ENCODE results near the gene HNRNPUL2. TPM values are rescaled to one million over a fixed set of nuclear protein-coding genes. Genes with fewer than 3 reads are reported as not detected.

HNRNPUL2 gene
- total RNA-seq, 1 experiment from 2014 or later, result 43.5 TPM

DNA sequence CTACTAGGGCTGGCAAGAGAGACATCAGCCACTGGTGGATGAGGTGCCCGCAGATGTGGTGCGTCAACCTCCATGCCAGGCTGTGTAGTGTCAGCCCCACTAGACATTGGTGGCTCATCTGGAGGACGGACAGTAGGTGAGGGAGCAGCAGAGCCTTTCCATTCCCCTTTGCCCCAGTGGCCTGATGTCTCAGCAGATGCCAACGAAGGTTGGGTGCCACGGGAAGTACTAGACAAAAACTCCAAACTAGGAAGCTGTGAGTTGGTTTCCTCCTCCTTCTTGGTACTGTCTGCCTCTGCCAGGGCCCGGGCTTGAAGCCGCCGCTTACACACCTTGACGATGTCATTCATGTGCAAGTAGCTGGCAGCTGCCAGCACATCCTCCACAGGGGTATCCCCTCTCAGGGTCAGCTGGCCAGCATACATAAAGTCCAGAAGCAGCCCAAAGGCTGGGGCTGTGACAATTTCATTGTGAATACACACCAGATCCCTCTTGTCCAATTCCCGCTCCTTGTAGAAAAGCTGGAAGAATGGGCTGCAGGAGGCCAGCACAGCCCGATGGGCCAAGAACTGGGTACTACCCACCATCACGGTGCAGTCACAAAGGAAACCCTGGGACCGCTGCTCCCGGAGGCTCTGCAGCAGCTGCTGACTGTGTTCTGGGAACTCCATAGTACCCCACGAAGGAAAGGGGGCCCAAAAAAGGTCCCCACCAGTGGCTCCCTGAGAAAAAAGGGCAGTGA lies 25.9 kb upstream of the HNRNPUL2 start:
- H3K79me2 ChIP-seq (ENCODE audit: insufficient read depth, low read length), result peaks cover 21% of the 10 kb centered on the region; the same call in 1 of the 2 replicates
- H3K79me1 ChIP-seq (ENCODE audit: insufficient read depth, low read depth, low read length, poor library complexity, severe bottlenecking), result peaks cover 12% of the 10 kb centered on the region
- peak overlapping the region; percentile 45 for H3K4me2 ChIP-seq (ENCODE audit: insufficient read depth, insufficient read length, low read length)
- H3K23ac ChIP-seq (ENCODE audit: insufficient read length, low read depth, low read length), result no peak overlapping the region
- no peak overlapping the region for H2BK20ac ChIP-seq (ENCODE audit: low read depth, low read length, poor library complexity, severe bottlenecking)
- no CpG with 5 or more reads among the region's 15 CpGs for WGBS (ENCODE audit: extremely low coverage, insufficient read length, low lambda C conversion rate)
- Mint-ChIP-seq H3K4me3 (peak overlapping the region; percentile 97 to 99), H3K9me3 (no peaks in the 10 kb centered on the region), H3K4me1 (peaks cover 21 to 30% of the 10 kb centered on the region in 2 experiments), H3K36me3 (ENCODE audit: insufficient read depth in 1 of 3, low read depth in 3 of 3) (peaks cover 30 to 44% (median 33%) of the 10 kb centered on the region in 3 experiments), H3K27me3 (ENCODE audit: low read depth) (no peaks in the 10 kb centered on the region), H3K27ac (peak overlapping the region in 2 of 3 experiments; percentile 99; a peak in 4 of 7 replicates)
- no peak overlapping the region for H2BK15ac ChIP-seq (ENCODE audit: low read depth, low read length)
- H4K91ac ChIP-seq (ENCODE audit: insufficient read length, low read depth, low read length), result no peak overlapping the region
- H4K8ac ChIP-seq (replicated peaks; ENCODE audit: insufficient read length, low read depth, low read length), result no peak overlapping the region
- H3K4ac ChIP-seq (ENCODE audit: low read depth, low read length), result no peak overlapping the region
- no peak overlapping the region for H3T11ph ChIP-seq (ENCODE audit: low read length)
- no peaks in the 10 kb centered on the region for H4K20me1 ChIP-seq (ENCODE audit: control insufficient read depth, insufficient read depth, insufficient read length)
- H3K4me1 ChIP-seq (ENCODE audit: insufficient read depth, low read length), result no peaks in the 10 kb centered on the region
- no peak overlapping the region for H3K18ac ChIP-seq (ENCODE audit: insufficient read length, low read depth, low read length)
- H3K27ac ChIP-seq (ENCODE audit: insufficient read length, low read depth, low read length), result no peak overlapping the region
- H4K5ac ChIP-seq (ENCODE audit: insufficient read length, low read depth, low read length), result no peak overlapping the region
- H3K23me2 ChIP-seq (ENCODE audit: insufficient read length, low read depth, low read length, poor library complexity, severe bottlenecking), result peaks cover 3% of the 10 kb centered on the region
- H3K9ac ChIP-seq (ENCODE audit: extremely low read depth, insufficient read length, low read length), result no peak overlapping the region
- no peak for DNase-seq
- H2AFZ ChIP-seq (ENCODE audit: low read length), result no peak overlapping the region
- H2BK120ac ChIP-seq (ENCODE audit: low read depth, low read length, poor library complexity, severe bottlenecking), result no peak overlapping the region
- H3K56ac ChIP-seq (ENCODE audit: insufficient read length, low read depth, low read length), result no peak overlapping the region
- H3K9me3 ChIP-seq (ENCODE audit: control insufficient read depth, low read depth, low read length), result no peaks in the 10 kb centered on the region
- H2AK5ac ChIP-seq (ENCODE audit: insufficient read length, low read length), result no peak overlapping the region
- no peak overlapping the region for H3K14ac ChIP-seq (ENCODE audit: insufficient read depth, low read length)
- H2BK5ac ChIP-seq (ENCODE audit: insufficient read length, low read length), result no peak overlapping the region
- TF ChIP-seq, protein P1, sequence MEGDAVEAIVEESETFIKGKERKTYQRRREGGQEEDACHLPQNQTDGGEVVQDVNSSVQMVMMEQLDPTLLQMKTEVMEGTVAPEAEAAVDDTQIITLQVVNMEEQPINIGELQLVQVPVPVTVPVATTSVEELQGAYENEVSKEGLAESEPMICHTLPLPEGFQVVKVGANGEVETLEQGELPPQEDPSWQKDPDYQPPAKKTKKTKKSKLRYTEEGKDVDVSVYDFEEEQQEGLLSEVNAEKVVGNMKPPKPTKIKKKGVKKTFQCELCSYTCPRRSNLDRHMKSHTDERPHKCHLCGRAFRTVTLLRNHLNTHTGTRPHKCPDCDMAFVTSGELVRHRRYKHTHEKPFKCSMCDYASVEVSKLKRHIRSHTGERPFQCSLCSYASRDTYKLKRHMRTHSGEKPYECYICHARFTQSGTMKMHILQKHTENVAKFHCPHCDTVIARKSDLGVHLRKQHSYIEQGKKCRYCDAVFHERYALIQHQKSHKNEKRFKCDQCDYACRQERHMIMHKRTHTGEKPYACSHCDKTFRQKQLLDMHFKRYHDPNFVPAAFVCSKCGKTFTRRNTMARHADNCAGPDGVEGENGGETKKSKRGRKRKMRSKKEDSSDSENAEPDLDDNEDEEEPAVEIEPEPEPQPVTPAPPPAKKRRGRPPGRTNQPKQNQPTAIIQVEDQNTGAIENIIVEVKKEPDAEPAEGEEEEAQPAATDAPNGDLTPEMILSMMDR (conservative IDR thresholded peaks at IDR 0.05), result no peak
- H2BK12ac ChIP-seq (ENCODE audit: insufficient read length, low read depth, low read length), result no peak overlapping the region
- no peaks in the 10 kb centered on the region for H3K27me3 ChIP-seq (ENCODE audit: insufficient read depth, low read length)

All from H9 (cell line).